Smooth muscle cell (in vitro differentiated cells): ENCODE measurements around the gene PABPC1L. TPM values are rescaled to one million over a fixed set of nuclear protein-coding genes. Genes with fewer than 3 reads are reported as not detected.
A peak's percentile ranks its signal among the peaks of the same experiment; 100 is the strongest.

Experiments used
- DNase-seq: peaks from one replicate; lab custom pipeline; 2025; ENCODE audit not compliant: unreplicated experiment; lab: John Stamatoyannopoulos, UW
- H2AFZ ChIP-seq: fragments of 200-600 bp; sonication (generic); 2 replicates; pipeline ENCODE4 v1.6.0; 2016; ENCODE audit warnings: antibody characterized with exemption, low read depth, mild to moderate bottlenecking
- H3F3A ChIP-seq: fragments of 200-600 bp; sonication (generic); 2 replicates; pipeline ENCODE4 v1.6.0; 2017; ENCODE audit warnings: antibody characterized with exemption, low read depth
- H3K27ac ChIP-seq: fragments of 200-600 bp; sonication (generic); 2 replicates; pipeline ENCODE4 v1.5.1; 2016; ENCODE audit warnings: low read depth, mild to moderate bottlenecking
- H3K27me3 ChIP-seq: fragments of 200-600 bp; sonication (generic); 2 replicates; pipeline ENCODE4 v1.6.1; 2016; ENCODE audit warnings: low read depth, mild to moderate bottlenecking
- H3K36me3 ChIP-seq: fragments of 200-600 bp; sonication (generic); 2 replicates; pipeline ENCODE4 v1.5.1; 2016; ENCODE audit warnings: low read depth
- H3K4me1 ChIP-seq: fragments of 200-600 bp; sonication (generic); 2 replicates; pipeline ENCODE4 v1.5.1; 2016; ENCODE audit warnings: low read depth
- H3K4me2 ChIP-seq: fragments of 200-600 bp; sonication (generic); 2 replicates; pipeline ENCODE4 v1.6.0; 2016; ENCODE audit warnings: mild to moderate bottlenecking
- H3K4me3 ChIP-seq: fragments of 200-600 bp; sonication (generic); 2 replicates; pipeline ENCODE4 v1.5.1; 2016; ENCODE audit warnings: mild to moderate bottlenecking
- H3K79me2 ChIP-seq: fragments of 200-600 bp; sonication (generic); 2 replicates; pipeline ENCODE4 v1.6.0; 2016; ENCODE audit warnings: low read depth, mild to moderate bottlenecking
- H3K9ac ChIP-seq: fragments of 200-600 bp; sonication (generic); 2 replicates; pipeline ENCODE4 v1.6.0; 2016; ENCODE audit warnings: low read depth
- H3K9me3 ChIP-seq: fragments of 200-600 bp; sonication (generic); replicated peaks from 2 replicates; pipeline ENCODE4 v1.5.1; 2016; ENCODE audit warnings: low read depth
- H4K20me1 ChIP-seq: fragments of 200-600 bp; sonication (generic); 2 replicates; pipeline ENCODE4 v1.6.0; 2016; ENCODE audit warnings: low read depth
- CTCF ChIP-seq: fragments of 200-600 bp; sonication (generic); IDR thresholded peaks from 2 replicates; pipeline ENCODE4 v1.5.1; 2017; ENCODE audit warnings: borderline replicate concordance, mild to moderate bottlenecking, antibody characterized with exemption; ENCODE audit not compliant: insufficient read depth, poor library complexity, severe bottlenecking
- WGBS: methylation state at CpG from one replicate; pipeline ENCODE4 v1.1.7; 2016; ENCODE audit warnings: low lambda C conversion rate; 5-methylcytosine and 5-hydroxymethylcytosine counted together
- polyA plus RNA-seq: library from polyadenylated mRNA; unstranded; fragments of >200 nt; fragmentation: Nextera tagmentation; extraction: Ambion mirVana; gene quantifications from 2 replicates; pipeline ENCODE4 v1.2.1, GENCODE V29; 2016
- total RNA-seq: library from RNA; depleted of rRNA; stranded (reverse); fragments of >200 nt; gene quantifications from 2 replicates; pipeline ENCODE4 v1.2.3, GENCODE V29; 2014

Gene PABPC1L
- total and polyA plus RNA-seq, 2 experiments from 2014 or later: 8.9 to 12.3 TPM

- Histone ChIP-seq H3K79me2 (peaks cover 40% of the 10 kb centered on the region), H3K27me3 (no peaks in the 10 kb centered on the region), H3K36me3 (peaks cover 3% of the 10 kb centered on the region), H3K9ac (no peak overlapping the region), H3F3A (no peaks in the 10 kb centered on the region), H3K9me3 (no peaks in the 10 kb centered on the region), H3K4me1 (no peaks in the 10 kb centered on the region), H3K4me3 (no peak overlapping the region), H3K4me2 (no peak overlapping the region), H4K20me1 (no peaks in the 10 kb centered on the region), H3K27ac (peak overlapping the region; percentile 74), H2AFZ (no peak overlapping the region)
- no peak for DNase-seq
- TF ChIP-seq CTCF: no peak
- WGBS: 23% methylated on average over 2 of the region's 2 CpGs
Observed at GRCh38 chr20:44973053-44973452, 63.2 kb downstream of the PABPC1L start.

GRCh38 chr20:44976698-44977097, 66.8 kb downstream of the PABPC1L start:
- Histone ChIP-seq H3K9ac (no peak overlapping the region), H4K20me1 (no peaks in the 10 kb centered on the region), H3K9me3 (no peaks in the 10 kb centered on the region), H3K27me3 (no peaks in the 10 kb centered on the region), H3K79me2 (peaks cover 7% of the 10 kb centered on the region), H3K4me1 (no peaks in the 10 kb centered on the region), H3K4me2 (no peak overlapping the region), H3K27ac (no peak overlapping the region), H3F3A (no peaks in the 10 kb centered on the region), H3K4me3 (no peak overlapping the region), H3K36me3 (peaks cover 13% of the 10 kb centered on the region), H2AFZ (no peak overlapping the region)
- TF ChIP-seq CTCF: no peak
- DNase-seq: no peak
- WGBS: 99% methylated on average over 4 of the region's 4 CpGs

- H3K9me3 ChIP-seq: no peaks in the 10 kb centered on the region
- peaks cover 12% of the 10 kb centered on the region for H3K36me3 ChIP-seq
- 47% methylated on average over 2 of the region's 2 CpGs for WGBS
- no peak overlapping the region for H3K4me3 ChIP-seq
- H3F3A ChIP-seq: no peaks in the 10 kb centered on the region
- H3K9ac ChIP-seq: no peak overlapping the region
- peak overlapping the region; percentile 64 for H3K27ac ChIP-seq
- H2AFZ ChIP-seq: no peak overlapping the region
- H3K4me2 ChIP-seq: peak overlapping the region; percentile 37
- H3K27me3 ChIP-seq: no peaks in the 10 kb centered on the region
- no peaks in the 10 kb centered on the region for H3K79me2 ChIP-seq
- TF ChIP-seq CTCF: no peak
- no peaks in the 10 kb centered on the region for H3K4me1 ChIP-seq
- H4K20me1 ChIP-seq: no peaks in the 10 kb centered on the region
- DNase-seq: no peak
Observed at GRCh38 chr20:44979090-44979621, 69.3 kb downstream of the PABPC1L start.

GRCh38 chr20:44981736-44982406, 72.0 kb downstream of the PABPC1L start:
- Histone ChIP-seq H3K27ac (no peak overlapping the region), H3K36me3 (peaks cover 12% of the 10 kb centered on the region), H3K9me3 (no peaks in the 10 kb centered on the region), H2AFZ (no peak overlapping the region), H3K27me3 (no peaks in the 10 kb centered on the region), H3K4me2 (no peak overlapping the region), H3K4me1 (no peaks in the 10 kb centered on the region), H3K79me2 (no peaks in the 10 kb centered on the region), H4K20me1 (no peaks in the 10 kb centered on the region), H3K4me3 (no peak overlapping the region), H3F3A (no peaks in the 10 kb centered on the region), H3K9ac (no peak overlapping the region)
- TF ChIP-seq CTCF: no peak
- DNase-seq: no peak
- WGBS: 95% methylated on average over 8 of the region's 8 CpGs
